Measurements from ENCODE around the gene SUCLG2. TPM values are rescaled to one million over a fixed set of nuclear protein-coding genes. Genes with fewer than 3 reads are reported as not detected.

The SUCLG2 gene
- total and polyA plus RNA-seq, 9 of the 15 experiments (the other 6 are each of a cell fraction or from before 2014, with no cell fraction given), result 10.1 to 41.4 (median 29.0) TPM

- H3K9ac ChIP-seq (ENCODE audit: insufficient read depth in 1 of 2, low read depth in 2 of 2, low read length in 2 of 2), result no peak overlapping the region
- WGBS (ENCODE audit: insufficient coverage, low coverage, missing lambda C conversion rate), result 60% methylated on average over 1 of the region's 3 CpGs
- no peak for ATAC-seq
- H3K9me1 ChIP-seq (ENCODE audit: control insufficient read depth, insufficient read depth, low read length), result no peaks in the 10 kb centered on the region
- no peak for DNase-seq (ENCODE audit: extremely low read depth in 1 of 4, low spot score in 3 of 4)
- H3K9me3 ChIP-seq (replicated peaks; ENCODE audit: control insufficient read depth, insufficient read depth, low read depth, low read length), result no peaks in the 10 kb centered on the region
- intact Hi-C loops (cut with micrococcal nuclease), result no loop called here
- no peaks in the 10 kb centered on the region for H4K20me1 ChIP-seq (replicated peaks; ENCODE audit: control insufficient read depth, insufficient read depth, low read length)
- no TSS peak for BruUV-seq (replicated peaks)
- H2AFZ ChIP-seq (ENCODE audit: low read depth, low read length), result no peak overlapping the region
- ChIA-PET CTCF (ENCODE audit: low intra/inter-chr PET ratio) (no interaction called here), POLR2A (interaction anchor here (0.7 to 1.0 kb wide), 2 partner anchors 10 to 11 kb away, joined by 3 to 4 read pairs; no protein-coding TSS in a partner anchor)
- no peak for FAIRE-seq
- no peak overlapping the region for H3K4me3 ChIP-seq
- no peaks in the 10 kb centered on the region for H3K27me3 ChIP-seq (ENCODE audit: control insufficient read depth in 2 of 2, insufficient read depth in 2 of 2, low read length in 2 of 2)
- H3K27ac ChIP-seq (ENCODE audit: extremely low read depth, low read depth, low read length), result no peak overlapping the region
- in situ Hi-C loops (cut with MboI), result no loop called here
- peaks cover 8% of the 10 kb centered on the region; the same call in 2 of the 3 replicates for H3K36me3 ChIP-seq (ENCODE audit: control insufficient read depth, insufficient read depth, low read length)
- no peak overlapping the region for H3K4me2 ChIP-seq (ENCODE audit: insufficient read depth, low read length)
- TF ChIP-seq NR2C2 (CRISPR knock-in tag; IDR thresholded peaks at IDR 0.05) (no peak), NR2C2 (tag; IDR thresholded peaks at IDR 0.05) (no peak), CTBP1 (IDR thresholded peaks at IDR 0.05; ENCODE audit: borderline replicate concordance) (no peak), ZNF766 (CRISPR knock-in tag; conservative IDR thresholded peaks at IDR 0.05) (no peak), ARID3B (CRISPR knock-in tag; IDR thresholded peaks at IDR 0.05; ENCODE audit: borderline replicate concordance) (no peak), NCOA6 (IDR thresholded peaks at IDR 0.05) (no peak), CHAMP1 (IDR thresholded peaks at IDR 0.05) (no peak), MYNN (IDR thresholded peaks at IDR 0.05) (no peak), MYNN (CRISPR knock-in tag; IDR thresholded peaks at IDR 0.05) (no peak), PCBP2 (IDR thresholded peaks at IDR 0.05; ENCODE audit: low read depth, low read length, poor library complexity, severe bottlenecking) (no peak), HNRNPK (IDR thresholded peaks at IDR 0.05; ENCODE audit: low read depth, low read length, poor library complexity, severe bottlenecking) (no peak), ZNF785 (CRISPR knock-in tag; IDR thresholded peaks at IDR 0.05) (no peak), ZNF133 (CRISPR knock-in tag; IDR thresholded peaks at IDR 0.05) (no peak)
- no peaks in the 10 kb centered on the region; the same call in 2 of the 3 replicates for H3K79me2 ChIP-seq (ENCODE audit: control insufficient read depth, insufficient read depth, low read length)
- H3K4me1 ChIP-seq (replicated peaks in 1 of 2; ENCODE audit: control insufficient read depth in 2 of 2, insufficient read depth in 2 of 2, low read length in 2 of 2), result no peaks in the 10 kb centered on the region
Observed at GRCh38 chr3:67595424-67595823, 59.0 kb downstream of the SUCLG2 start.

Measured in K562 (cell line).